ENCODE data around the gene KMT5B.

KMT5B gene

GRCh38 chr11:68116974-68117373 is 96.1 kb downstream of the KMT5B start:
- no peak for DNase-seq

GRCh38 chr11:68116126-68116525 is 97.0 kb downstream of the KMT5B start:
- no peak for DNase-seq

- DNase-seq: no peak
These were observed 97.8 kb downstream of the KMT5B start for GRCh38 chr11:68115285-68115684.

- DNase-seq: no peak
These were observed 99.1 kb downstream of the KMT5B start for GRCh38 chr11:68113986-68114385.

GRCh38 chr11:68107689-68108088 is 105.4 kb downstream of the KMT5B start:
- no peak for DNase-seq

GRCh38 chr11:68106165-68106940 is 106.7 kb downstream of the KMT5B start:
- DNase-seq: no peak
